GM18505 (cell line): ENCODE data around the gene CD55.

Experiments
- ATAC-seq: cut with Tn5 transposase; IDR thresholded peaks from one replicate; pipeline ENCODE4 v1.9.1; 2021; ENCODE audit not compliant: unreplicated experiment
- POLR2A ChIP-seq: IDR thresholded peaks from 4 replicates; pipeline ENCODE4 v1.6.1; 2011; ENCODE audit warnings: borderline replicate concordance; ENCODE audit not compliant: insufficient read depth, insufficient read length; ENCODE audit errors: extremely low read depth

The CD55 gene

GRCh38 chr1:207321079-207321789, at the start of gene CD55:
Gene CD55 (plus strand): TSS chr1:207321678. CDS start chr1:207321766, 88 bp downstream.
- peak; percentile 92 for ATAC-seq
- peak; percentile 88 for TF ChIP-seq POLR2A

DNA sequence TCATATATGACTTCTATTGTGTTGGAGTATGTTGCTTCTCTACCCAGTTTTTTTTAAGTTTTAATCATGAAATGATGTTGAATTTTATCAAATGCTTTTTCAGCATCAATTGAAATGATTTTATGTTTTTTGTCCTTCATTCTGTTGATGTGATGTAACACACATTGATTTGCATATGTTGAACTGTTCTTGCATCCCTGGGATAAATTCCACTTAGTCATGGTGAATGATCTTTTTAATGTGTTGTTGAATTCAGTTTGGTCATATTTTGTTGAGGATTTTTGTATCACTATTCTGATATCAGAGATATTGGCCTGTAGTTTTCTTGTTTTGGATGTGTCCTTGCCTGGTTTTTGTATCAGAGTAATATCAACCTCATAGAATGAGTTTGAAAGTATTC, 46.6 kb upstream of the CD55 start:
- TF ChIP-seq POLR2A, result no peak
- ATAC-seq, result no peak

- no peak for ATAC-seq
These were observed 45.0 kb upstream of the CD55 start for GRCh38 chr1:207276465-207276864.

GRCh38 chr1:207277241-207277640, 44.2 kb upstream of the CD55 start:
- no peak for ATAC-seq

More at GRCh38 chr1:207276465-207276864, 45.0 kb upstream of the CD55 start:
- no peak for TF ChIP-seq POLR2A

GRCh38 chr1:207279652-207280051, 41.8 kb upstream of the CD55 start:
- no peak for ATAC-seq

More at GRCh38 chr1:207277241-207277640, 44.2 kb upstream of the CD55 start:
- TF ChIP-seq POLR2A, result no peak

GRCh38 chr1:207280706-207281105, 40.8 kb upstream of the CD55 start:
- ATAC-seq, result no peak
- TF ChIP-seq POLR2A, result no peak

More at GRCh38 chr1:207279652-207280051, 41.8 kb upstream of the CD55 start:
- TF ChIP-seq POLR2A, result no peak

GRCh38 chr1:207282058-207282457, 39.4 kb upstream of the CD55 start:
- no peak for ATAC-seq

GRCh38 chr1:207282496-207283380, 38.7 kb upstream of the CD55 start:
- no peak for ATAC-seq
- TF ChIP-seq POLR2A, result no peak

More at GRCh38 chr1:207282058-207282457, 39.4 kb upstream of the CD55 start:
- no peak for TF ChIP-seq POLR2A

GRCh38 chr1:207283421-207283820, 38.1 kb upstream of the CD55 start:
- ATAC-seq, result no peak
- TF ChIP-seq POLR2A, result no peak

DNA sequence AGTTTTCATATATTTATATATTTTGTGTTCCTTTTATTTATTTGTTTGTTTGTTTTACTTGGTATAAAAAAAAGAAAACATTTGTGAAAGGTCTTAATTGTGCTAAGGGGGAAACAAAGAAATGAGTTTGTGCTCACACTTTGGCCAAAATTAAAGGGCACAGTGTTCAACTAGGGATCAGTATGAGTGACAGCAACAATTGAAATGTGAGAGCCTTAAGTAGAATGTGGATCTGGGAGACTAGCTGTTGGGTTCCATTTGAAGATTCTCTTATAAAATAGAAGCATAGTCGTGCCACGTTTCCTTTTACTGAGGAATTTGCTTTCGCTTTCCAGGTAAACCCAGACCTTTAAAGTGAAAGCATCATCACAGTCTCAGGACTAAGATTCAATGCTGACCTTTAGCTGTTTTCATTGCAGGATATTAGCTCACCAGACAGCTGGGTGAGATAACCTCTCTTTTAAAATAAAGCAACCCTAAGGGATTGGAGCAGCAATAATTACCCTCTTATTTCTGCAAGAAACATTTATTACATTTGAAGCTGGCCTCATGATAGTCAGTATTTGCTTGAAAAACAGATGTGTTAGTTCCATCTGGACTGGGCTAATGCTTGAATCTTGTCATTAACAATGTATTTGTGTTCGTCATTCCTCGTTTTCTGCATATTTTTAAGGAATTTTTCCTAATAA, 37.1 kb upstream of the CD55 start:
- no peak for ATAC-seq
- TF ChIP-seq POLR2A, result no peak

DNA sequence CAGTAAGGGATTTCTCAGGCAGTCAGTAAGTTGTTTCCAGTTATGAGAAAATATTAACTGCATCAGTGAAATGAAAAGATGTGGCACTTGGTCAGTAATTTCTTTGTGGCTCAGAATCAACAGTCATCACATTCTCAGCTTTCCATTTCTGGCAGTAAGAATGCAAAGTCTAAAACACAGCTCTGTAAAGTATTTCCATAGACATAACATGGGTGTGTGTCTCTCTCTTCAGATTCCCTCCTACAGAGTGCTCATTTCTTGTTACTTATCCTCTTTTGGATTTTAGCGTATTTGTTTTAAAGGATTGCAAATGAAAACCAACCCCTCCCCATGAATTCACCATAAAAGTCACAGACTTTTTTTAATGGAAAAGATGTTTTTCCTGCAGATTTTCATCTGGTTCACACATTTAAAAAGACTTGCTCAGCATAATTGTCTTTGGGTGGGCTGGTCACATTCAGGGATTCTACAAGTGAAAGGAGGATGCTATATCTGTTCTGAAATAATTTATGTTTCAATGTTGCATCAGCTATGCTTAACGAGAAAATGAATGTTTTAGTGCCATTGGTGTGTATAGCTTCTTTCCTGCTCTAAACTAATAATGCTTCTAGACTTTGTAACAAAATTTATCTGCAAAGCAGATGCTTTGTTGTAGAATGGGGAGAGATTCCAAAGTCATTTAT, 34.6 kb upstream of the CD55 start:
- no peak for TF ChIP-seq POLR2A
- ATAC-seq, result no peak

GRCh38 chr1:207288315-207288714, 33.2 kb upstream of the CD55 start:
- no peak for ATAC-seq
- no peak for TF ChIP-seq POLR2A

GRCh38 chr1:207289756-207290155, 31.7 kb upstream of the CD55 start:
- no peak for TF ChIP-seq POLR2A
- no peak for ATAC-seq
